Epidermal melanocyte (primary cell): ENCODE results near the gene CSNK2B.

ENCODE experiments used
- DNase-seq: peaks from one replicate; pipeline ENCODE4 v3.0.0; 2011; ENCODE audit warnings: low spot score; ENCODE audit not compliant: insufficient read length

The CSNK2B gene

GRCh38 chr6:31665501-31666336 lies at the start of gene CSNK2B:
CSNK2B (plus strand) TSS chr6:31666080; CDS start chr6:31666832, 752 bp downstream.
- DNase-seq: peak; percentile 96

GRCh38 chr6:31617010-31617409 lies 48.9 kb upstream of the CSNK2B start:
- DNase-seq: no peak

GRCh38 chr6:31619805-31620585 lies 45.9 kb upstream of the CSNK2B start:
- DNase-seq: peak; percentile 96

- DNase-seq: peak; percentile 50
Measured at GRCh38 chr6:31620586-31621319, 45.1 kb upstream of the CSNK2B start, which contains the start of gene PRRC2A. PRRC2A (plus strand) TSS chr6:31620715; CDS start chr6:31622790, 2,075 bp downstream.

GRCh38 chr6:31621320-31621939 lies 44.5 kb upstream of the CSNK2B start:
- no peak for DNase-seq

GRCh38 chr6:31621991-31622390 lies 43.9 kb upstream of the CSNK2B start:
- DNase-seq: no peak

GRCh38 chr6:31622684-31623091 lies 43.2 kb upstream of the CSNK2B start:
- no peak for DNase-seq

GRCh38 chr6:31624070-31624469 lies 41.8 kb upstream of the CSNK2B start:
- no peak for DNase-seq

- DNase-seq: no peak
Measured at GRCh38 chr6:31626952-31627351, 38.9 kb upstream of the CSNK2B start.

GRCh38 chr6:31627690-31628287 lies 38.1 kb upstream of the CSNK2B start:
- no peak for DNase-seq

GRCh38 chr6:31629014-31629413 lies 36.9 kb upstream of the CSNK2B start:
- no peak for DNase-seq

GRCh38 chr6:31630177-31630934 lies 35.5 kb upstream of the CSNK2B start:
- DNase-seq: no peak

GRCh38 chr6:31631209-31631608 lies 34.7 kb upstream of the CSNK2B start:
- DNase-seq: no peak

GRCh38 chr6:31631681-31632278 lies 34.1 kb upstream of the CSNK2B start:
- no peak for DNase-seq

- no peak for DNase-seq
Measured at GRCh38 chr6:31632279-31632946, 33.5 kb upstream of the CSNK2B start.

GRCh38 chr6:31633447-31633846 lies 32.4 kb upstream of the CSNK2B start:
- no peak for DNase-seq

GRCh38 chr6:31634131-31634530 lies 31.7 kb upstream of the CSNK2B start:
- DNase-seq: no peak

- DNase-seq: no peak
Measured at GRCh38 chr6:31634969-31635575, 30.8 kb upstream of the CSNK2B start.
